Trophoblast cell (in vitro differentiated cells and primary cell): ENCODE data around the gene KCNJ16.

Source experiments
- DNase-seq, 2 donors: peaks; one replicate each; pipeline ENCODE4 v3.0.0-alpha.2; 2016
- H2AFZ ChIP-seq: 2 replicates; pipeline ENCODE4 v1.6.1; 2013; ENCODE audit warnings: low read length, moderate library complexity, mild to moderate bottlenecking; ENCODE audit not compliant: insufficient read depth, poor library complexity
- H2AK5ac ChIP-seq: 2 replicates; pipeline ENCODE4 v1.6.1; 2013; ENCODE audit warnings: mild to moderate bottlenecking, low read length
- H2BK120ac ChIP-seq: 2 replicates; pipeline ENCODE4 v1.6.1; 2013; ENCODE audit warnings: low read length, mild to moderate bottlenecking, moderate library complexity; ENCODE audit not compliant: insufficient read depth, poor library complexity
- H2BK12ac ChIP-seq: 2 replicates; pipeline ENCODE4 v1.6.1; 2013; ENCODE audit warnings: mild to moderate bottlenecking, low read length, moderate library complexity
- H2BK5ac ChIP-seq: 2 replicates; pipeline ENCODE4 v1.6.1; 2013; ENCODE audit warnings: low read length, low read depth, moderate library complexity, mild to moderate bottlenecking; ENCODE audit not compliant: poor library complexity
- H3K14ac ChIP-seq: 2 replicates; pipeline ENCODE4 v1.6.1; 2013; ENCODE audit warnings: mild to moderate bottlenecking, low read length
- H3K18ac ChIP-seq: 2 replicates; pipeline ENCODE4 v1.6.1; 2013; ENCODE audit warnings: mild to moderate bottlenecking, low read length
- H3K23ac ChIP-seq: 2 replicates; pipeline ENCODE4 v1.6.1; 2013; ENCODE audit warnings: low read length
- H3K27ac ChIP-seq: 2 replicates; pipeline ENCODE4 v1.5.1; 2013; ENCODE audit warnings: low read depth, mild to moderate bottlenecking, inconsistent platforms, low read length, moderate library complexity
- H3K27me3 ChIP-seq: 2 replicates; pipeline ENCODE4 v1.6.1; 2013; ENCODE audit warnings: inconsistent platforms, mild to moderate bottlenecking, low read length, moderate library complexity; ENCODE audit not compliant: insufficient read depth
- H3K36me3 ChIP-seq, 2 experiments: 1 replicate in 1 of 2; 2 replicates in 1 of 2; pipeline ENCODE4 v1.6.1; 2013; ENCODE audit warnings: low read length in 2 of 2, mild to moderate bottlenecking in 2 of 2, moderate library complexity in 1 of 2; ENCODE audit not compliant: insufficient read depth in 2 of 2, control insufficient read depth in 1 of 2
- H3K4ac ChIP-seq: 2 replicates; pipeline ENCODE4 v1.6.1; 2013; ENCODE audit warnings: low read depth, mild to moderate bottlenecking, low read length, moderate library complexity
- H3K4me1 ChIP-seq, 2 experiments: 1 replicate in 1 of 2; 2 replicates in 1 of 2; pipeline ENCODE4 v1.6.1; 2013; ENCODE audit warnings: low read length in 2 of 2, mild to moderate bottlenecking in 2 of 2, moderate library complexity in 1 of 2; ENCODE audit not compliant: insufficient read depth in 2 of 2, control insufficient read depth in 1 of 2
- H3K4me2 ChIP-seq: 2 replicates; pipeline ENCODE4 v1.6.1; 2013; ENCODE audit warnings: inconsistent platforms, mild to moderate bottlenecking, low read length, moderate library complexity
- H3K4me3 ChIP-seq: 2 replicates; pipeline ENCODE4 v1.5.1; 2013; ENCODE audit warnings: mild to moderate bottlenecking, low read depth, low read length, inconsistent platforms
- H3K79me1 ChIP-seq: one replicate; pipeline ENCODE4 v1.6.1; 2013; ENCODE audit warnings: low read length
- H3K79me2 ChIP-seq: 2 replicates; pipeline ENCODE4 v1.6.1; 2013; ENCODE audit warnings: low read length, mild to moderate bottlenecking; ENCODE audit not compliant: control insufficient read depth, insufficient read depth, poor library complexity
- H3K9ac ChIP-seq: 2 replicates; pipeline ENCODE4 v1.6.1; 2013; ENCODE audit warnings: mild to moderate bottlenecking, low read length
- H3K9me3 ChIP-seq: 2 replicates; pipeline ENCODE4 v1.6.1; 2013; ENCODE audit warnings: low read depth, mild to moderate bottlenecking, control low read depth, inconsistent platforms, low read length; ENCODE audit not compliant: insufficient read depth
- H4K12ac ChIP-seq: 2 replicates; pipeline ENCODE4 v1.6.1; 2013; ENCODE audit warnings: low read depth, mild to moderate bottlenecking, low read length, moderate library complexity
- H4K8ac ChIP-seq: 2 replicates; pipeline ENCODE4 v1.6.1; 2013; ENCODE audit warnings: low read depth, mild to moderate bottlenecking, low read length, moderate library complexity
- H4K91ac ChIP-seq: one replicate; pipeline ENCODE4 v1.6.1; 2013; ENCODE audit warnings: low read depth, mild to moderate bottlenecking, low read length, moderate library complexity
- WGBS: extraction: QIAGEN DNeasy Blood & Tissue Kit; methylation state at CpG from one replicate; pipeline ENCODE4 v1.1.7; 2013; ENCODE audit warnings: missing lambda C conversion rate; ENCODE audit not compliant: insufficient read length, insufficient coverage; ENCODE audit errors: extremely low coverage; 5-methylcytosine and 5-hydroxymethylcytosine counted together

KCNJ16 gene

GRCh38 chr17:70070305-70071027 lies 4.6 kb upstream of the KCNJ16 start:
- Histone ChIP-seq H3K4me2 (no peak overlapping the region), H3K4me1 (no peaks in the 10 kb centered on the region), H3K79me2 (no peaks in the 10 kb centered on the region), H2BK5ac (no peak overlapping the region), H2BK120ac (no peak overlapping the region), H3K18ac (no peak overlapping the region), H4K12ac (no peak overlapping the region), H3K23ac (no peak overlapping the region), H4K91ac (no peak overlapping the region), H3K79me1 (no peaks in the 10 kb centered on the region), H3K9ac (no peak overlapping the region), H3K27me3 (no peaks in the 10 kb centered on the region), H2AFZ (no peak overlapping the region), H4K8ac (no peak overlapping the region), H3K4ac (no peak overlapping the region), H3K9me3 (no peaks in the 10 kb centered on the region), H3K36me3 (no peaks in the 10 kb centered on the region), H3K27ac (no peak overlapping the region), H2AK5ac (no peak overlapping the region), H3K14ac (no peak overlapping the region), H3K4me3 (no peak overlapping the region), H2BK12ac (no peak overlapping the region)
- WGBS = no CpG with 5 or more reads among the region's 3 CpGs
- DNase-seq = no peak

GRCh38 chr17:70071127-70071526 lies 3.9 kb upstream of the KCNJ16 start:
- no peak overlapping the region for H3K4ac ChIP-seq
- H4K8ac ChIP-seq = no peak overlapping the region
- no peak overlapping the region for H2AFZ ChIP-seq
- H2BK5ac ChIP-seq = no peak overlapping the region
- H3K27ac ChIP-seq = no peak overlapping the region
- no peak overlapping the region for H3K4me3 ChIP-seq
- H3K9ac ChIP-seq = no peak overlapping the region
- H3K14ac ChIP-seq = no peak overlapping the region
- no peak overlapping the region for H2BK12ac ChIP-seq
- no peak overlapping the region for H4K91ac ChIP-seq
- no peaks in the 10 kb centered on the region for H3K36me3 ChIP-seq
- no CpG with 5 or more reads among the region's 4 CpGs for WGBS
- H3K23ac ChIP-seq = no peak overlapping the region
- peak; percentile 37 to 71 for DNase-seq
- no peak overlapping the region for H3K4me2 ChIP-seq
- H3K79me1 ChIP-seq = no peaks in the 10 kb centered on the region
- no peaks in the 10 kb centered on the region for H3K4me1 ChIP-seq
- H2AK5ac ChIP-seq = no peak overlapping the region
- no peaks in the 10 kb centered on the region for H3K9me3 ChIP-seq
- H3K27me3 ChIP-seq = no peaks in the 10 kb centered on the region
- H2BK120ac ChIP-seq = no peak overlapping the region
- no peak overlapping the region for H3K18ac ChIP-seq
- H3K79me2 ChIP-seq = no peaks in the 10 kb centered on the region
- H4K12ac ChIP-seq = no peak overlapping the region

GRCh38 chr17:70071620-70072019 lies 3.4 kb upstream of the KCNJ16 start:
- Histone ChIP-seq H2BK5ac (no peak overlapping the region), H2AK5ac (no peak overlapping the region), H3K18ac (no peak overlapping the region), H3K36me3 (no peaks in the 10 kb centered on the region), H3K79me2 (no peaks in the 10 kb centered on the region), H2BK120ac (no peak overlapping the region), H2AFZ (no peak overlapping the region), H3K14ac (no peak overlapping the region), H3K27me3 (no peaks in the 10 kb centered on the region), H3K4ac (no peak overlapping the region), H3K9ac (no peak overlapping the region), H3K79me1 (no peaks in the 10 kb centered on the region), H3K4me1 (no peaks in the 10 kb centered on the region), H4K12ac (no peak overlapping the region), H3K4me2 (no peak overlapping the region), H3K4me3 (no peak overlapping the region), H4K91ac (no peak overlapping the region), H4K8ac (no peak overlapping the region), H3K9me3 (no peaks in the 10 kb centered on the region), H3K23ac (no peak overlapping the region), H3K27ac (no peak overlapping the region), H2BK12ac (no peak overlapping the region)
- WGBS = no CpG with 5 or more reads among the region's 1 CpG
- DNase-seq = no peak

- Histone ChIP-seq H3K4me1 (no peaks in the 10 kb centered on the region), H4K8ac (no peak overlapping the region), H2AK5ac (no peak overlapping the region), H3K9ac (no peak overlapping the region), H3K4ac (no peak overlapping the region), H3K27ac (no peak overlapping the region), H3K36me3 (no peaks in the 10 kb centered on the region), H2BK12ac (no peak overlapping the region), H2BK5ac (no peak overlapping the region), H3K14ac (no peak overlapping the region), H3K23ac (no peak overlapping the region), H2BK120ac (no peak overlapping the region), H2AFZ (no peak overlapping the region), H3K79me1 (no peaks in the 10 kb centered on the region), H4K12ac (no peak overlapping the region), H3K4me2 (no peak overlapping the region), H3K79me2 (no peaks in the 10 kb centered on the region), H3K9me3 (no peaks in the 10 kb centered on the region), H3K4me3 (no peak overlapping the region), H3K18ac (no peak overlapping the region), H4K91ac (no peak overlapping the region), H3K27me3 (no peaks in the 10 kb centered on the region)
- WGBS = no CpG with 5 or more reads among the region's 5 CpGs
- no peak for DNase-seq
These were observed 2.3 kb upstream of the KCNJ16 start for GRCh38 chr17:70072546-70073309.
